GM21423 (cell line): ENCODE measurements around the gene KAZN.

Experiments used
- ATAC-seq: cut with Tn5 transposase; IDR thresholded peaks from one replicate; pipeline ENCODE4 v1.9.1; 2021; ENCODE audit warnings: mild to moderate bottlenecking, moderate library complexity; ENCODE audit not compliant: unreplicated experiment

Gene KAZN

DNA sequence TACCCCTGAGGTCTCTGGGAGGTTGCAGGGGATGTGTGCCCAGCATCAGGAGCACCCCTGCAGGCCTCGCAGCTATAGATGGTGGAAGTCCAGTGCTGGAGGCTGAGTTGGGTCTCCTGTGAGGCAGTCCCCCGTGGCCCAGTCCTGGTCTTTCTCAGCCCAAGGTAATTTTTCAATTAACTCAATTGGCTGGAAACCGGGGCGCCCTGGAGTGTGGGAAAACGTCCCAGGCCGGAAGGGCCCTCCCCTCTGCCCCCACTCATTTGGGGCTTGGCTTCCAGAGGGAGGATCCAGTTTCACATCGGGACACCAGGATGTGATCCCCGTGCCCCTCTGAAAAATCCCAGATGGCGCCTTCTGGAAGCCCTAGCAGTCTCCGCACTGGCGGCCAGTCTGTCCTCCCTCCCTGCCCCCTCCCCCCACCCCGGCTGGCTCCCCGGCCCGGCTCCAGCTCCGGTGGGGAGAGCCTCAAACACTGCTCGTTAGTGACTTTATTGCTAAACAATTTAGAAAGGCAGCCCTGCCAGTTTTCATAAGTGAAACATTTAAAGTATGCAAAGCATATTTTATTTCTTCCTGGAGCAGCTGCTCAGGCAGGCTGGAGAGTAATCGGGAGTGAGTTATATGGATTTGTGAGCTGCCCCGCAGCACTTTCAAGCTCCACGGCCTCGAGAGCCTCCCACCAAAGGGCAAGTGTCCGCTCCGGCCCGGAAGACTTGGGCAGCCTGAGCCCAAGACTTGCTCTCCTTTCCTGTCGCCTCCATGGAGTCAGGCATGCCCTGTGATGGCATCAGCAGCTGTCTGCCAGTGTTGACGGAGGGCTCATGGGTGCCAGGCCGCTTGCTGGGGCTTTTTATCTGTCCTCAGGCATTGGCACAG is 346.9 kb downstream of the KAZN start:
- no peak for ATAC-seq

DNA sequence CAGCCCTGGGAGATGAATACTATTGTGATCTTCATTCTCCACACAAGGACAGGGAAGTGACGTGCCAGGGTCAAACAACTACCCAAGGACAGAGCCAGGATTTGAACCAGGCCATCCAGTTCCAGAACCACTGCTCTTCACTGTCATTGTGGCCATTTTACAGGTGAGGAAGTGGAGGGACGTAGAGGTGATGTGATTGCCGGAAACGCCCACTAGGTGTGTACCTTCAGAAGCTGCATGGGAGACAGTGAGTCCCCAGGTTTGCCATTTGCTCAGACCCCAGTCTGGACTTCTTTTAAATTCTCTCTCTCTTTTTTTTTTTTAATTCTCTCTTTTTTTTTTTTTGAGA is 347.5 kb downstream of the KAZN start:
- ATAC-seq = no peak

DNA sequence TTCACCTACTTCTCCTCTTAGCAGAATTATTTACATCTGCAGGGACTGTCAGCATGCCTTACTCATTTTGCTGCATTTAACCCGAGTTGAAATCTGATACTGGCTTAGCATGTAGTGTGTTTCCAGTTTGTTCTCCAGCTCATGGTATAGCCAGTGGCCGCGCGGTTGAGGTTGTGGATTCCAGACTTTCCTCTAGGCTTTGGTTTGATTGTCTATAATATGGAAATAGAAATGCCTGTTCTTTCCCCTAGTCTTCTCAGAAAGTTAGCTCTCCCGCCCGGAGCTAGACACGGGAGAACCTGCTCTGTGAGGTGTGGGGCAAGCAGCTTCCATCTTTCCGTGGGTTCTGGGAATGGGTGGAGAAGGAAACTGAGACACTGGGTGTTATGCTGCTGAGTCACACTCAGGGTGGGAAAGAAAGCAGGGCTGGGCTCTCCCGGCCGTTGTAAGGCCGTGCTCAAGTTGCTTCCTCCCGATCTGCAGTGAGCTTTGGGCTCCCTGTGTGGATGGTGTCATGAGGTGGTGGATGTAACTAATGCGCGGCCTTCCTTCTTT is 348.3 kb downstream of the KAZN start:
- no peak for ATAC-seq

DNA sequence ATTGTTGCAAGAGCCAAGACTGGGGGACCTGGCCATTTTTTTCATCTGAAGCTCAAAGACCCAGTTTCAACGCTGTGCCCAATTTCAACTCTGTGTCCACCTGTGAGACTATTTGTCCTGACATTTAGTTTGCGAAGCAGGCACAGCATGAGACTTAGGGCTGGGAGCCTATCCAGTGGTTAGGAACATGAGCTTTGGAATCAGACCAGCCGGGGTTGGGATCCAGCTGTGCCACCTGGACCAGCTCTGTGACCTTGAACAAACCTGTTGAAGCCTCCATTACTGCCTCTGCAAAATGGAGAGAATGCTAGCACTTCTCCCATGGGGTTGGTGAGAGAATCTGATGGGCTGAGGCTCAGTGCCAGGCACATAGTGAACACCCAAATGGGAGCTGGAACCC is 348.9 kb downstream of the KAZN start:
- ATAC-seq = no peak

DNA sequence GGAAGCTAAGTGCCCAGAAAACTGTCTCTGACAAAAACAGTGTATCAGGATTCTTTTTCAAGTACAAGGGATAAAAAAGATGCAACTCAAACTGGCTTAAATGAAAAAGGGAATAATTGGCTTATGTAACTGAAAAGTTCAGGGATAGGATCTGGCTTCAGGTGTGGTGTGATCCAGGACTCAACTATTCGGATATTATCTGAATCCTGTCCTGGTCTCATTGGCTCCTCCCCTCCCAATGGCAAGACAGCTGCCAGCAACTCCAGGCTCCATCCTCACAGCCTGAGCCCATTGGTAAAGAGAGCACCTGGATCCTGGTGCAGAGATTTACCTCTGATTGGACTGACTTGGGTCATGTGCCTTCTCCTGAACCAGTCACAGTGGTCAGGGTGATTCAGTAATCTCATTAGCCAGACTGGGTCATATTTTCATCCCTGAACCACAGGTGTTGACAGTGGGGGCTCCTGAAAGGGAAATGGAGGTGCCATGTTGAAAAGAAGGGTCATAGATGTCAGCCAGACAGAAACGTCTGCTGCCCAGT is 349.7 kb downstream of the KAZN start:
- no peak for ATAC-seq

DNA sequence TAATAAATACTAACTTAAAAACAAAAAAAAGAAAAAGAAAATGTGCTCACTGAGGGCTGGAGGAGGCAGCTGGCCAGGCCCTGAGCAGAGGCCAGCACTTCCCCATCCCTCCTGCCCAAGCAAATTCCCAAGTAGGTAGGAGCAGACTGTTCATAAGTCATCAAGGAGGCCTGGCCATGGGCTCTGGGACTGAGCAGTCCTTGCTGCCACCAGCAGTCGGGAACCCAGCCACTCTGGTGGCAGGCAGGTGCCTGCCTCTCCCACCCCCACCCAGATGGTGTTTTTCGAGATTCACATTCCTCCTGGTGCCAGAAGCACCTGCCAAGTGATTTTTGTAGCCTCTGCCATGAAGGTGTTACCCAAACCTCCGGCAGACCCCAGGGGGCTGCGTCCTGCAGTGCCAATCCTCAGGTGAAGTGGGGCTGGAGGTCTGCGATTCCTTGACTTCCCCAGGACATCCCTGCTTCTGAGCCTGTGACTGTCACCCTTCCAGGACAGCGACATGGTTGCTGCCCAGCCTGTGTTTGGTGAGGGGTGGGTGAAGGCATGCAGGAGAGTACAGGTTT is 350.9 kb downstream of the KAZN start:
- no peak for ATAC-seq

DNA sequence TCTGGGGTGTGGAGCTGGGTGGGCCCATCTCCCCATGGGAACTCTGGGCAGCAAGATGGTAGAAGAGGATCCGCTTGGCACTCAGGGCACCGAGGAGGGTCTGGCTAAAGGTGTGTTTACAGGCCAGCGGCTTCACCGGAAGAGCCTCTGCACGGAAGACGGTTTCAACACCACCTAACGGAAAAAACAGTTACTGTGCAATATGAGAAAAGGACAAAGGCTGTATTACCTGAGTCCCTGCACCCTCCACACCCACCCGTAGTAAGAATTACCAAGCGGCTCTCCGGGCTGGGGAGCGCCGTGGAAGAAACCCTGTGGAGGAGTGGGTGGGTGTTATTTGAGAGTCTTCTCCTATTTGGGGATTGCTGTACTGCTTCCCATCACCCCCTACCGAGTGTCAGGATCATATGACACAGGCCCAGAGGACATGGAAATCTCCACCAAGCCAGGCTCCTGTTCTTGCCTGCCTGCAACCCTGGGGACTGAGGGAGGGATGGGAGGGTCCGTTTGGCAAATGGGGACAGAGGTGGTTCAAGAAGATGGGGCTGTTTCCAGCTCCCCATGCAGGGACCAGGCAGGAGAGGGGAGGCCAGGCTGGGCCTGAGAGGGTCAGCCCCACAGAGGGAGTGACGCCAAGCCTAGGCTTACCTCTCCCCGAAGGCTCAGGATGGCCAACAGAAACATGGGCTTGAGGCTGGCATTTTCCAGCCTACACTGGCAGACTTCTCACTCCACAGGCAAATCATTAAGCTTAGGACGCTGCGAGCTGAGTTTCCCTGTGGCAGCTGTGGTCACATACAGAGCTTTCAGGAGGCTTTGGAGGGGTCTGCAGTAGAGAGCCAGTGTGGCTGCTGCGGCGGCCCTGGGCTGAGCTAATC is 351.6 kb downstream of the KAZN start:
- no peak for ATAC-seq

DNA sequence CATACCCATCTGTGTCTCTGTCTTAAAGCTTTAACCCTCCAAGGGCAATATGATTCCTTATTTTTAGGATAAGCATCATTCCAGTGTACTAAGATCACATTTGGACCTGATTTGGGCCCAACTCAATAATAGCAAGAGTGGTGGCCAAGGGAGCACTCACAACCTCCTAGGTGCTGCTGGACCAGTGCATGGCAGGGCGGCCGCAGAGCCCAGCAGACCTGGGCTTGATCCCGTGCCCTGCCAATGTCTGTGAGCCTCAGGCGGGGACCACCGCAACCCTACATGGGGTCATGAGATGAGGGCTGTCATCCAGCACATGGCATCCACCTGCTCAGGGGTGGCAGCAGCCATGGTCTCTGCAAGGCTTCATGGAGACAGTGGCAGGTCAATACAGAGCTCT is 353.3 kb downstream of the KAZN start:
- no peak for ATAC-seq

DNA sequence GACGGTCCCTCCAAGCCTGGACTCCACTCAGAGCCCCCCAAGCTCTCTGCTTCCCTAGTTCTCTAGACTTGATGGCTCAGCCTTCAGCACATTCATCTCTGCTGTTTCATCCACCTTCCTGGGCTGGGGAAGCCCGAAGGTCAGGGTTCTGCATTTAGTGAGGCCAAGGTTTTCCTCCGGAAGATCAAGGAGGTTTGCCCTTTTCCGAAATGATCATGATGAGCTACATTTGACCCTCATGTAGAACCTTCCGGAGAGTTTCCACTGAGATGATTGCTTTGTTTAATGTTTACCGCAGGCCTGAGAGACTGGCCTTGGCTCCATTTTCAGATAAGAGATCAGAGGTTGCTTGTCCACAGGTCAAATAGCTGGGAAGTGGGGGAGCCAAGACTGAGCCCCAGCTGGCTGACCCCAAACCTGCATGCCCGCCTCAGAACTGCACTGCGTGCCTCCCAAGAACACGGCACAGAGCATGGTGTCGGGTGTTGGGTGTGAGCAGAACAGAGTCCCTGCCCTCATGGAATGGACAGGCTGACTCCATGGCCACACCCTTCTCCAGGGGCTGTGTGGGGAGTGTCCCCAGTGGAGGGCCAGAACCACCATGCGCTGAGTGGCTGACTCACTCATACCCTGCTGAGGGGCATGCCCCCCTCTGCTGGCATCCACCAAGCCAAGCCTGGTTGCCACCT is 354.3 kb downstream of the KAZN start:
- ATAC-seq = no peak

DNA sequence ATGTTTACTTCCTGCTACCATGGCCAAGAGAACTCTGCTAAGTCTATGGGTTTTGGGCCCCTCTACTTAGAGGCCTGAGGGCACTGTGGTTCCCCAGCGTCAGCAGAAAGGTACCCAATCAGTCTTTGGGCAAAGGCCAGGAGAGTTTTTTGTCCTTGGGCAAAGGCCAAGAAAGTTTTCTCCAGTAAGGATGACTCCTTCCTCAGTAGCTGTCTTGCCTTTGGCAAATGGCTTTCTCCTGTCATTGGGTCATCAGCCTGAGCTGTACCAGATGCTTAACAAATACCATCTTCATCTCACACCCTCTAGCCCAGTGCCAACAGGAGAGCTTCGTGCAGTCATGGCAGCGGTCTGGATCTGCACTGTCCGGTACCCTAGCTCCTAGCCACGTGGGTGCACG is 355.7 kb downstream of the KAZN start:
- no peak for ATAC-seq

DNA sequence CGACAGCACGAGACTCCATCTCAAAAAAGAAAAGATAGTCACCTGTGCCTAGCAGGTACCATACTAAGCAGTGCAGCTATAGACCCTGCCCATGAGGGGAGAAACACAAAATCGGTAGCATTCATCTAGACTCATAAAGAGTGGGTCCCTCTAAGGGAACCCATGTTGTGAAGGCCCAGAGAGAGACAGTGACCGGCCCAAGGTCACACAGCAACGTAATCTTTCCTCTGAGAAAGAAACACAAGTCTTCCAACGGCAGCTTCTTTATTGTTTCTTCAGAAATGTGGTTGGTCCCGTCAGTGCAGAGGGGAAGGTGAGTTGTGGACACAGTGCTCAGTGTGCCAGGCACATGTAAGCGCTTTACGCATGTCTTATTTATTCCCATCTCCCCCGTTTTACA is 356.4 kb downstream of the KAZN start:
- no peak for ATAC-seq

DNA sequence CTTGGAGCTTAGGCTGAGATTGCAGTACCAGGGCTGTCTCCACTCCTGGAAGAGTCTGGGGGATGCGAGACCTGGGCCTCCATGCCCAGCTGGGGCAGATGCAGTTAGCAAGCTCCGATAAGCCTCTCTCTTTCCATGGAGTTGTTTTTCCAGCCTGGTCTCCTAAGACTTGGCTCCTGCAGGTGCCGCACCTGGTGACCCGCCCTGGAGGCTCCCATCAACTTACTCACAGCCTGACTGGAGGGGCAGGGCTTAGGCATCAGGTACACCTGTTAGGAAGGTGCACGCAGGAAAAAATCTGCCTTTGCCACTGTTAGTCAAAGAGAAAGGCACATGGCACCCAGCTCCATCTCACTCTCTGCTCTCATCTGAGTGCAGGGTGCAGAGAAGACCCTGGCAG is 356.9 kb downstream of the KAZN start:
- ATAC-seq = no peak

DNA sequence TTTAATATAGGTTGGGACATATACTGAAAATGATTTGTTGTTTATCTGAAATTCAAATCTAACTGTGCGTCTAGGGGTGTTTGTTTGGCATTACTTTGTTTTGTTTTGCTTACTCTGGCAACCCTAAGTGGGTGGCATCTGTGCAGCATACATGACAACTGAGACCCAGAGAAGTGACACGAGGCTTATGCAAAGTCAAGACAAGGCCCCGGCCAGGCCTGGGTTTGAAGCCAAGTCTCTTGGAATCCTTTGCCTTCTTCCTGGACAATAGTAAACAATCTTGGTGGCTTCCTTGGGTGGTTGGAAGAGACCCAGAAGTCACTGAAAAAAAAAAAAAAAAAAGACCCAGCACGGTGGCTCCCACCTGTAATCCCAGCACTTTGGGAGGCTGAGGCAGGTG is 357.5 kb downstream of the KAZN start:
- ATAC-seq = no peak

DNA sequence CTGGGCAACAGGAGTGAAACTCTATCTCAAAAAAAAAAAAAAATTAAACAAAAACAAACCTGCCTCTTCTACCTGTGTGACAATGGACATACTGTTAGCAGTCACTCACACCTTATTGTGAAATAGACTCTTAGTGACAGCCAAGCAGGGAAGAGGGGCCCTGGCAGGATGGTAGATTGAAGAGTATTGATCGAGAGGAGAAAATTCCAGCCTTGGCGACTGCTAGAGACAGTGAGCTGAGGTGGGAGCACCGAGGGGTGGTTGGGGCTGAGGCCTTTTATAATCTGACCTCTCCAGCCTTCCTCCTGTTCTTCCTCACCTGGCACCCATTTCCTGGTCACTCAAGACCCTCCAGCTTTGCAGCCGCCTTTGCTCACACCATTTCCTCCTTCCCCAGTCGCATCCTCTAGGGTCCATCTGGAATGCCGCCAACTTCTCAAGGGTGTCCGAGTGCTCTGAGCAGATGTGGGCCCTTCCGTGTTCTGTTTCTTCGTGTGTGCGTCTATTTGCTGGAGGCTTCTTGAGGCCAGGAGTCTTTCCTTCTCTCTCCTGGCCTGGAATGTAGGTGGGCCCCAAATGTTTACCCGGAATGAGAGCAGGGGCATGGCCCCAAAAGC is 358.2 kb downstream of the KAZN start:
- no peak for ATAC-seq

DNA sequence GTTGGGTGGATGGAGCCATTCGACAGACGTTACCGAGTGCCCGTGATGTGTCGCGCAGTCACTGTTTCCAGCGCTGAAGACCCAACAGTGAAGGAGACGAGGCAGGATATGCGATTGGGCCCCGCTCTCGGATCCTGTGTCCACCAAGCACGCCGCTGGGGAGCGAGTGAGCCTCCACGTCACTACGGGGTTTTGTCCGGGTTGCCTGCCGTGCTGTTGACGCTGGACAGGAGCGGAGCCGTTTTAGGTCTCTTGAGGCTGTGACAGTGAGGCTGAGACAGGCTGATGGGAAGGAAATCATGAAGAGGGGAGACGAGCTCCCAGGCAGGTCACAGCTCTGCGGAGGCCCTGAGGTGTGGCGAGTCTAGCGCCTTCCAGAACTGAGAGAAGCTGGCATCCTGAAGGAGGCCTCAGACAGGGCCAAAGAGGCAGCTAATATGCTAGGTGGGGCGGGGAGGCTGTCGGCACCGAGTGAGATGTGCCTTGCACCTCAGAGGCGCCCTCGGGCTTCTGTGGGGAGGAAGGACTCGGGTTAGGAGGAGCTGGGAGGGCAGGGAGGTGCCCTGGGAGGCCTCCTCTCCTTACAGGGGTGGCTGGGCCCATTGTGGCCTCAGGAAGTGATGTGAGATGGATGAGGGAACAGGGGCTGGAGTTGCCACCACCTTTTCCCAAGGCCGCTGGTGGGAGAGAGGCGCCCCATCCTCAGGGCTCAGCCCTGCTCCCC is 359.1 kb downstream of the KAZN start:
- no peak for ATAC-seq

DNA sequence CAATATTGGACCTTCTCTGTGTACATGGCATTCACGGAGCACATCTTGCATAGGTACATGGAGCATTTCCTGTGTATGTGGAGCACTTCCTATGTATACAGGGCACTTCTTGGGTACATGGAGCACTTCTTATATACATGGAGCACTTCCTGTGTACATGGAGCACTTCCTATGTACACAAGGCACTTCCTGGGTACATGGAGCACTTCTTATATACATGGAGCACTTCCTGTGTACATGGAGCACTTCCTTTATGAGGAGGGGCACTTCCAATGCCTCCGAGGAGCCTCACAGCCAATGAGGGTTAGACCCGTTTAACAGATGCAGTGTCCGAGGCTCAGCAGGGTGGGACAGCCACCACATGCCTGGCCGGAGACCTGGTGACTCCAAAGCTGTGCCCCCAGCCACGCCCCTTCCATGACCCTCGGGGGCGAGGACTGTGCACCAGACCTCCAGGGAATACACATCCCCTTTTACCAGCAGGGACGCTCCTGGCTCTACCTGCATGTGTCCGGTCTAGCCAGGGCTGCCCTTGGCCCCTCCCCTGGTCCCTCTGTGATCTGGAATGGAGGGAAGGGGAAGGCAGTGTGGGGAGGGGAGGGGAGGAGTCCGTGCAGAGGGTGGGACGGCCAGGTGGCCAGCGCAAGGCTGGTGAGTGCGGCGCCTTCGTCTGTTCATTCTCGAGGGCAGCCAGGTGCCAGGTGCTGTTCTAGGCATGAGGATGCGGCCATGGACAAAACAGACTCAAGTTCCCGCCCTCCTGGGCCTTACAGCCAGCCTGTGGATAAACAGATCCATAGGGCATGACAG is 360.0 kb downstream of the KAZN start:
- no peak for ATAC-seq

DNA sequence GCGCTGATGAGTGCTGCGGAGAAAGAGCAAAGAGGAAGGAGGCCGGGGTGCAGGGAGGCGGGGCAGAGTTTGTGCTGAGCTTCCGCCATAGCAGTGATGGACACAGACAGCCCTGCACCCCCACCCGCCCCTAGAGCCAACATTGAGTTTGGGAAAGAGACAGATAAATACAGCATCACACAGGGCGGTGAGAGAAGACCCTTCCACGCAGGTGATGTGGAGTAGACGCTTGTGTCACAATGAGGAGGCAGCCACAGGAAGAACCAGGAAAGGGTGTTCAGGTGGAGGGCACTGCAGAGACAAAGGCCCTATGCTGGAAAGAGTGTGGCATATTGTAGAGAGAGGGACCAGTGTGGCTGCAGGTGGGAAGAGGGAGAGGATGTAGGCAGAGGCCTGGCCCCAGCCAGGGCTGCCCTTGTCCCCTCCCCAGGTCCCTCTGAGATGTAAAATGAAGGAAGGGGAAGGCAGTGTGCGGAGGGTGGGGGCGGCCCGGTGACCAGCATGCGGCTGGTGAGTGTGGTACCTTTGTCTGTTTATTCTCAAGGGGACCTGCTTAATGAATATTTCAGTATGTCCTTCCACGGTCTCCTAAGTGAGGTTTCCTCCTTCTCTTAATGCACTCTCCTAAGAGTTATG is 360.7 kb downstream of the KAZN start:
- no peak for ATAC-seq

DNA sequence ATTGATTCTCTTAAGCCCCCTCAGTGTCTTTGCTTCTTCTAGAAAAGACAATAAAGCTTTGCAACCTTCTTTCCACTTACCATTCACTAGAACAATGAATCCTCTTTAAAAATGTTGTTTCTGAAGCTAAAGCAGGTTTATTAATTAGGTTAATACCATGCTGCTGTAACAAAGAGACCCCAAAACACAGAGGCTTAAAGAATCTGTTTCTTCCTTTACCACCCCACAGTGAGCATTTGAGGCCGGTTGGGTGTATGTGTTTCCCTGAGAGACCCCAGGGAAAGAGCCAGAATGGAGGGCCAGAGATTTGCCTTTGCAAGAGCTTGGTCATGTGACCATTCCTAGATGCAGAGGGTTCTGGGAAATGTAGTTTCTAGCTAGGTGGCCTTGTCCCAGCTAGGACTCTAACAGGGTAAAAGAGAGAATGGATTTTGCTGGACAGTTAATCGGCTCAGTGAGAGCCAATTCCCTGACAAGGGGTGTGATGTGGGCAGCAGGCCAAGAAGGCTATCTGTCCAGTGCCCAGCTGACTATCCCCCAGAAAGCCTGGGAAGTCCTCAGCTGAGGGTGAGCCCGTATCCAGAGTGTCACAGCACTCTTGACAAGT is 363.3 kb downstream of the KAZN start:
- ATAC-seq = no peak
